ENCODE data around the gene MRNIP.

The MRNIP gene

GRCh38 chr5:179840321-179840720 is 18.3 kb downstream of the MRNIP start:
- Histone ChIP-seq H2AFZ (ENCODE audit: insufficient read depth, low read length, poor library complexity) (no peak overlapping the region), H3K79me2 (ENCODE audit: control insufficient read depth, insufficient read depth, low read length, poor library complexity) (no peaks in the 10 kb centered on the region), H3K4ac (ENCODE audit: low read depth, low read length) (no peak overlapping the region), H3K27me3 (ENCODE audit: insufficient read depth, low read length) (no peaks in the 10 kb centered on the region), H3K4me1 (ENCODE audit: control insufficient read depth in 1 of 2, insufficient read depth in 2 of 2, low read length in 2 of 2) (no peaks in the 10 kb centered on the region), H3K27ac (ENCODE audit: low read depth, low read length) (no peak overlapping the region), H2AK5ac (ENCODE audit: low read length) (no peak overlapping the region), H2BK12ac (ENCODE audit: low read length) (no peak overlapping the region), H4K8ac (ENCODE audit: low read depth, low read length) (no peak overlapping the region), H2BK5ac (ENCODE audit: low read depth, low read length, poor library complexity) (no peak overlapping the region), H3K36me3 (ENCODE audit: control insufficient read depth in 1 of 2, insufficient read depth in 2 of 2, low read length in 2 of 2) (peaks cover 45 to 49% of the 10 kb centered on the region in 2 experiments), H2BK120ac (ENCODE audit: insufficient read depth, low read length, poor library complexity) (no peak overlapping the region), H3K14ac (ENCODE audit: low read length) (no peak overlapping the region), H3K23ac (ENCODE audit: low read length) (no peak overlapping the region), H3K79me1 (ENCODE audit: low read length) (no peaks in the 10 kb centered on the region), H3K9ac (ENCODE audit: low read length) (no peak overlapping the region), H3K4me2 (ENCODE audit: low read length) (no peak overlapping the region), H3K4me3 (ENCODE audit: low read depth, low read length) (no peak overlapping the region), H4K91ac (ENCODE audit: low read depth, low read length) (no peak overlapping the region), H3K18ac (ENCODE audit: low read length) (no peak overlapping the region), H3K9me3 (ENCODE audit: insufficient read depth, low read depth, low read length) (no peaks in the 10 kb centered on the region), H4K12ac (ENCODE audit: low read depth, low read length) (no peak overlapping the region)
- WGBS (ENCODE audit: extremely low coverage, insufficient coverage, insufficient read length) = no CpG with 5 or more reads among the region's 11 CpGs
- DNase-seq = peak in 1 of 2 donors; percentile 14

GRCh38 chr5:179839328-179840256 is 19.0 kb downstream of the MRNIP start:
- H4K8ac ChIP-seq (ENCODE audit: low read depth, low read length) = no peak overlapping the region
- peaks cover 46 to 49% of the 10 kb centered on the region in 2 experiments for H3K36me3 ChIP-seq (ENCODE audit: control insufficient read depth in 1 of 2, insufficient read depth in 2 of 2, low read length in 2 of 2)
- no peak overlapping the region for H2AFZ ChIP-seq (ENCODE audit: insufficient read depth, low read length, poor library complexity)
- no CpG with 5 or more reads among the region's 16 CpGs for WGBS (ENCODE audit: extremely low coverage, insufficient coverage, insufficient read length)
- H4K12ac ChIP-seq (ENCODE audit: low read depth, low read length) = no peak overlapping the region
- no peaks in the 10 kb centered on the region for H3K27me3 ChIP-seq (ENCODE audit: insufficient read depth, low read length)
- no peak overlapping the region for H3K27ac ChIP-seq (ENCODE audit: low read depth, low read length)
- no peak overlapping the region for H3K4me3 ChIP-seq (ENCODE audit: low read depth, low read length)
- H3K79me2 ChIP-seq (ENCODE audit: control insufficient read depth, insufficient read depth, low read length, poor library complexity) = no peaks in the 10 kb centered on the region
- no peak overlapping the region for H3K14ac ChIP-seq (ENCODE audit: low read length)
- H2BK12ac ChIP-seq (ENCODE audit: low read length) = no peak overlapping the region
- no peak overlapping the region for H2BK120ac ChIP-seq (ENCODE audit: insufficient read depth, low read length, poor library complexity)
- no peak overlapping the region for H2BK5ac ChIP-seq (ENCODE audit: low read depth, low read length, poor library complexity)
- no peaks in the 10 kb centered on the region for H3K79me1 ChIP-seq (ENCODE audit: low read length)
- no peaks in the 10 kb centered on the region for H3K9me3 ChIP-seq (ENCODE audit: insufficient read depth, low read depth, low read length)
- no peak overlapping the region for H2AK5ac ChIP-seq (ENCODE audit: low read length)
- H3K9ac ChIP-seq (ENCODE audit: low read length) = peak overlapping the region; percentile 23
- no peak overlapping the region for H3K18ac ChIP-seq (ENCODE audit: low read length)
- H3K4ac ChIP-seq (ENCODE audit: low read depth, low read length) = no peak overlapping the region
- H3K4me2 ChIP-seq (ENCODE audit: low read length) = no peak overlapping the region
- peak; percentile 46 to 60 for DNase-seq
- no peaks in the 10 kb centered on the region for H3K4me1 ChIP-seq (ENCODE audit: control insufficient read depth in 1 of 2, insufficient read depth in 2 of 2, low read length in 2 of 2)
- H4K91ac ChIP-seq (ENCODE audit: low read depth, low read length) = no peak overlapping the region
- no peak overlapping the region for H3K23ac ChIP-seq (ENCODE audit: low read length)

- Histone ChIP-seq H2BK12ac (ENCODE audit: low read length) (no peak overlapping the region), H3K36me3 (ENCODE audit: control insufficient read depth in 1 of 2, insufficient read depth in 2 of 2, low read length in 2 of 2) (peaks cover 64 to 67% of the 10 kb centered on the region in 2 experiments), H2AFZ (ENCODE audit: insufficient read depth, low read length, poor library complexity) (no peak overlapping the region)
Measured at GRCh38 chr5:179837076-179838011, 21.3 kb downstream of the MRNIP start.

GRCh38 chr5:179836225-179837019 is 22.2 kb downstream of the MRNIP start:
- no peak overlapping the region for H3K4me2 ChIP-seq (ENCODE audit: low read length)
- H3K27ac ChIP-seq (ENCODE audit: low read depth, low read length) = no peak overlapping the region
- H2BK5ac ChIP-seq (ENCODE audit: low read depth, low read length, poor library complexity) = no peak overlapping the region
- no peak overlapping the region for H2AFZ ChIP-seq (ENCODE audit: insufficient read depth, low read length, poor library complexity)
- peak in 1 of 2 donors; percentile 43 for DNase-seq
- no peak overlapping the region for H2AK5ac ChIP-seq (ENCODE audit: low read length)
- H3K79me1 ChIP-seq (ENCODE audit: low read length) = no peaks in the 10 kb centered on the region
- H3K14ac ChIP-seq (ENCODE audit: low read length) = no peak overlapping the region
- no peak overlapping the region for H3K9ac ChIP-seq (ENCODE audit: low read length)
- H3K4me3 ChIP-seq (ENCODE audit: low read depth, low read length) = no peak overlapping the region
- H4K91ac ChIP-seq (ENCODE audit: low read depth, low read length) = no peak overlapping the region
- no peak overlapping the region for H4K8ac ChIP-seq (ENCODE audit: low read depth, low read length)
- peaks cover 5% of the 10 kb centered on the region for H3K9me3 ChIP-seq (ENCODE audit: insufficient read depth, low read depth, low read length)
- peaks cover 69% of the 10 kb centered on the region in 2 experiments for H3K36me3 ChIP-seq (ENCODE audit: control insufficient read depth in 1 of 2, insufficient read depth in 2 of 2, low read length in 2 of 2)
- H2BK120ac ChIP-seq (ENCODE audit: insufficient read depth, low read length, poor library complexity) = no peak overlapping the region
- H3K18ac ChIP-seq (ENCODE audit: low read length) = no peak overlapping the region
- H2BK12ac ChIP-seq (ENCODE audit: low read length) = no peak overlapping the region
- no peak overlapping the region for H4K12ac ChIP-seq (ENCODE audit: low read depth, low read length)
- H3K4me1 ChIP-seq (ENCODE audit: control insufficient read depth in 1 of 2, insufficient read depth in 2 of 2, low read length in 2 of 2) = no peaks in the 10 kb centered on the region
- WGBS (ENCODE audit: extremely low coverage, insufficient coverage, insufficient read length) = no CpG with 5 or more reads among the region's 19 CpGs
- no peaks in the 10 kb centered on the region for H3K79me2 ChIP-seq (ENCODE audit: control insufficient read depth, insufficient read depth, low read length, poor library complexity)
- no peak overlapping the region for H3K4ac ChIP-seq (ENCODE audit: low read depth, low read length)
- H3K23ac ChIP-seq (ENCODE audit: low read length) = no peak overlapping the region
- no peaks in the 10 kb centered on the region for H3K27me3 ChIP-seq (ENCODE audit: insufficient read depth, low read length)

More at GRCh38 chr5:179837076-179838011, 21.3 kb downstream of the MRNIP start:
- Histone ChIP-seq H4K12ac (ENCODE audit: low read depth, low read length) (peak overlapping the region; percentile 3), H3K79me2 (ENCODE audit: control insufficient read depth, insufficient read depth, low read length, poor library complexity) (no peaks in the 10 kb centered on the region), H3K27ac (ENCODE audit: low read depth, low read length) (no peak overlapping the region), H3K9ac (ENCODE audit: low read length) (no peak overlapping the region), H3K4ac (ENCODE audit: low read depth, low read length) (no peak overlapping the region), H4K91ac (ENCODE audit: low read depth, low read length) (no peak overlapping the region), H3K18ac (ENCODE audit: low read length) (no peak overlapping the region), H4K8ac (ENCODE audit: low read depth, low read length) (no peak overlapping the region), H3K23ac (ENCODE audit: low read length) (no peak overlapping the region), H3K4me3 (ENCODE audit: low read depth, low read length) (no peak overlapping the region), H3K79me1 (ENCODE audit: low read length) (no peaks in the 10 kb centered on the region), H2AK5ac (ENCODE audit: low read length) (no peak overlapping the region), H3K4me1 (ENCODE audit: control insufficient read depth in 1 of 2, insufficient read depth in 2 of 2, low read length in 2 of 2) (no peaks in the 10 kb centered on the region), H2BK120ac (ENCODE audit: insufficient read depth, low read length, poor library complexity) (no peak overlapping the region), H3K14ac (ENCODE audit: low read length) (no peak overlapping the region), H3K9me3 (ENCODE audit: insufficient read depth, low read depth, low read length) (peaks cover 3% of the 10 kb centered on the region), H2BK5ac (ENCODE audit: low read depth, low read length, poor library complexity) (no peak overlapping the region), H3K4me2 (ENCODE audit: low read length) (no peak overlapping the region), H3K27me3 (ENCODE audit: insufficient read depth, low read length) (no peaks in the 10 kb centered on the region)
- DNase-seq = peak in 1 of 2 donors; percentile 17
- WGBS (ENCODE audit: extremely low coverage, insufficient coverage, insufficient read length) = no CpG with 5 or more reads among the region's 15 CpGs

All from trophoblast cell (in vitro differentiated cells and primary cell).